IMR-90 (cell line): ENCODE measurements around the gene DDHD1. TPM values are rescaled to one million over a fixed set of nuclear protein-coding genes. Genes with fewer than 3 reads are reported as not detected.

Experiments
- ATAC-seq: fragments of 200-7000 bp; cut with Tn5 transposase; 2 replicates; pipeline ENCODE4 v1.9.1; 2020; ENCODE audit warnings: low read depth, mild to moderate bottlenecking, moderate library complexity
- BruUV-seq: library from RNA; stranded (reverse); fragments of 400-500 nt; replicated peaks from 2 replicates; lab custom pipeline; 2021; lab: Mats Ljungman, UMichigan
- CTCF ChIA-PET: fragments of 300-600 bp; formaldehyde crosslinking; extraction: SDS; loops from one replicate; lab custom pipeline; 2021; ENCODE audit warnings: antibody characterized with exemption; lab: Yijun Ruan, JAX
- POLR2A ChIA-PET: fragments of 300-600 bp; sonication (Branson Sonifier 250); formaldehyde crosslinking; loops from one replicate; lab custom pipeline; 2022; ENCODE audit warnings: antibody characterized with exemption; ENCODE audit not compliant: unreplicated experiment; lab: Charles Lee
- DNase-seq: peaks from one replicate; pipeline ENCODE4 v3.0.0; 2013
- H2AFZ ChIP-seq: replicated peaks from 2 replicates; pipeline ENCODE3; 2013; ENCODE audit warnings: low read length, mild to moderate bottlenecking; ENCODE audit not compliant: poor library complexity
- H2AK5ac ChIP-seq: 2 replicates; pipeline ENCODE4 v1.6.1; 2013; ENCODE audit warnings: low read depth, low read length, inconsistent platforms
- H2AK9ac ChIP-seq: replicated peaks from 2 replicates; pipeline ENCODE3; 2013; ENCODE audit warnings: mild to moderate bottlenecking, low read depth, low read length, moderate library complexity; ENCODE audit not compliant: poor library complexity
- H2BK120ac ChIP-seq: 2 replicates; pipeline ENCODE4 v1.6.1; 2013; ENCODE audit warnings: low read depth, low read length, inconsistent platforms
- H2BK15ac ChIP-seq: 3 replicates; pipeline ENCODE4 v1.6.1; 2013; ENCODE audit warnings: low read depth, low read length, inconsistent platforms
- H2BK20ac ChIP-seq: 2 replicates; pipeline ENCODE4 v1.6.1; 2013; ENCODE audit warnings: low read depth, mild to moderate bottlenecking, inconsistent platforms, low read length, moderate library complexity
- H2BK5ac ChIP-seq: 2 replicates; pipeline ENCODE4 v1.6.1; 2013; ENCODE audit warnings: mild to moderate bottlenecking, low read depth, low read length, inconsistent platforms; ENCODE audit not compliant: poor library complexity, severe bottlenecking
- H3K14ac ChIP-seq: replicated peaks from 2 replicates; pipeline ENCODE4 v1.6.1; 2013; ENCODE audit warnings: low read depth, low read length, inconsistent platforms
- H3K18ac ChIP-seq: 2 replicates; pipeline ENCODE4 v1.6.1; 2013; ENCODE audit warnings: low read depth, low read length, control low read depth
- H3K23ac ChIP-seq: 2 replicates; pipeline ENCODE4 v1.6.1; 2013; ENCODE audit warnings: low read depth, low read length, inconsistent platforms
- H3K27ac ChIP-seq: 2 replicates; pipeline ENCODE4 v1.5.1; 2013; ENCODE audit warnings: mild to moderate bottlenecking, control low read depth, low read length; ENCODE audit not compliant: insufficient read depth
- H3K27me3 ChIP-seq: 2 replicates; pipeline ENCODE4 v1.6.1; 2013; ENCODE audit warnings: low read length; ENCODE audit not compliant: control insufficient read depth, insufficient read depth
- H3K36me3 ChIP-seq: 2 replicates; pipeline ENCODE4 v1.6.1; 2013; ENCODE audit warnings: low read length, mixed read lengths; ENCODE audit not compliant: control insufficient read depth, insufficient read depth
- H3K4ac ChIP-seq: 2 replicates; pipeline ENCODE4 v1.6.1; 2013; ENCODE audit warnings: low read depth, low read length, inconsistent platforms
- H3K4me1 ChIP-seq: 2 replicates; pipeline ENCODE4 v1.6.1; 2013; ENCODE audit warnings: low read length, mixed read lengths; ENCODE audit not compliant: control insufficient read depth, insufficient read depth
- H3K4me2 ChIP-seq: 2 replicates; pipeline ENCODE4 v1.6.1; 2013; ENCODE audit warnings: low read depth, mild to moderate bottlenecking, control low read depth, low read length, moderate library complexity
- H3K4me3 ChIP-seq: 2 replicates; pipeline ENCODE4 v1.5.1; 2013; ENCODE audit warnings: low read depth, mild to moderate bottlenecking, control low read depth, low read length, moderate library complexity; ENCODE audit not compliant: insufficient read depth
- H3K56ac ChIP-seq: 2 replicates; pipeline ENCODE4 v1.6.1; 2013; ENCODE audit warnings: low read length, inconsistent platforms; ENCODE audit not compliant: insufficient read depth; ENCODE audit errors: extremely low read depth
- H3K79me1 ChIP-seq, 2 experiments: 2 replicates each; pipeline ENCODE4 v1.6.1; 2013; ENCODE audit warnings: low read length in 2 of 2, inconsistent platforms in 1 of 2, low read depth in 1 of 2
- H3K9ac ChIP-seq: 2 replicates; pipeline ENCODE4 v1.6.1; 2013; ENCODE audit warnings: low read depth, low read length, control low read depth
- H3K9me1 ChIP-seq: 2 replicates; pipeline ENCODE4 v1.6.1; 2013; ENCODE audit warnings: low read length, inconsistent platforms; ENCODE audit not compliant: insufficient read depth
- H3K9me3 ChIP-seq: 2 replicates; pipeline ENCODE4 v1.6.1; 2013; ENCODE audit warnings: low read length; ENCODE audit not compliant: control insufficient read depth, insufficient read depth
- H4K20me1 ChIP-seq: 2 replicates; pipeline ENCODE4 v1.6.1; 2013; ENCODE audit warnings: low read length, inconsistent platforms; ENCODE audit not compliant: insufficient read depth
- H4K5ac ChIP-seq: 2 replicates; pipeline ENCODE4 v1.6.1; 2013; ENCODE audit warnings: mild to moderate bottlenecking, low read depth, low read length, control low read depth
- H4K8ac ChIP-seq, 2 experiments: 2 replicates each; pipeline ENCODE4 v1.6.1; 2013; ENCODE audit warnings: low read depth in 2 of 2, low read length in 2 of 2, control low read depth in 1 of 2, inconsistent platforms in 1 of 2
- H4K91ac ChIP-seq: 2 replicates; pipeline ENCODE4 v1.6.1; 2013; ENCODE audit warnings: low read depth, low read length, inconsistent platforms; ENCODE audit not compliant: insufficient read depth
- BHLHE40 ChIP-seq: fragments of 150-350 bp; IDR thresholded peaks from 2 replicates; pipeline ENCODE4 v1.6.1; 2016; ENCODE audit warnings: mild to moderate bottlenecking, low read depth, low read length
- CEBPB ChIP-seq: IDR thresholded peaks from 2 replicates; pipeline ENCODE4 v1.6.1; 2012; ENCODE audit warnings: low read depth, low read length, improper control_type of control experiment
- CHD1 ChIP-seq: IDR thresholded peaks from 2 replicates; pipeline ENCODE4 v1.6.1; 2012; ENCODE audit warnings: low read depth, low read length, improper control_type of control experiment
- FOS ChIP-seq: fragments of 150-350 bp; IDR thresholded peaks from 2 replicates; pipeline ENCODE4 v1.6.1; 2016; ENCODE audit warnings: low read depth, low read length
- MAZ ChIP-seq: IDR thresholded peaks from 2 replicates; pipeline ENCODE4 v1.6.1; 2012; ENCODE audit warnings: low read depth, mild to moderate bottlenecking, low read length, improper control_type of control experiment, moderate library complexity, borderline replicate concordance
- MXI1 ChIP-seq: IDR thresholded peaks from 2 replicates; pipeline ENCODE4 v1.6.1; 2012; ENCODE audit warnings: low read depth, mild to moderate bottlenecking, low read length, moderate library complexity, borderline replicate concordance
- NFE2L2 ChIP-seq: fragments of 150-350 bp; IDR thresholded peaks from 2 replicates; pipeline ENCODE4 v1.6.1; 2016; ENCODE audit warnings: low read depth, mild to moderate bottlenecking, low read length
- POLR2A ChIP-seq: IDR thresholded peaks from 2 replicates; pipeline ENCODE4 v1.6.1; 2012; ENCODE audit warnings: mild to moderate bottlenecking, low read depth, low read length
- RAD21 ChIP-seq: IDR thresholded peaks from 2 replicates; pipeline ENCODE4 v1.6.1; 2012; ENCODE audit warnings: low read length, improper control_type of control experiment
- RCOR1 ChIP-seq: IDR thresholded peaks from 2 replicates; pipeline ENCODE4 v1.6.1; 2012; ENCODE audit warnings: mild to moderate bottlenecking, low read length, improper control_type of control experiment; ENCODE audit not compliant: insufficient replicate concordance
- RFX5 ChIP-seq: IDR thresholded peaks from 2 replicates; pipeline ENCODE4 v1.8.0; 2012; ENCODE audit warnings: low read depth, mild to moderate bottlenecking, low read length, moderate library complexity
- SMC3 ChIP-seq: fragments of 150-350 bp; IDR thresholded peaks from 2 replicates; pipeline ENCODE4 v1.6.1; 2016; ENCODE audit warnings: low read depth, mild to moderate bottlenecking, antibody characterized with exemption, low read length, moderate library complexity
- USF2 ChIP-seq: fragments of 150-350 bp; IDR thresholded peaks from 2 replicates; pipeline ENCODE4 v1.6.1; 2017; ENCODE audit warnings: mild to moderate bottlenecking, antibody characterized with exemption, low read length, low read depth
- WGBS, 2 experiments: methylation state at CpG; one replicate each; pipeline versions ENCODE4 v1.1.5 to v1.1.7; 2013; ENCODE audit warnings: missing lambda C conversion rate in 2 of 2; ENCODE audit not compliant: insufficient read length in 1 of 2; ENCODE audit errors: extremely low coverage in 2 of 2; 5-methylcytosine and 5-hydroxymethylcytosine counted together
- dilution Hi-C: fragments of 300-500 bp; cut with HindIII; formaldehyde crosslinking; loops from one replicate; pipeline ENCODE4 v1.14.3; 2018; ENCODE audit warnings: low sequenced_read_pairs; ENCODE audit not compliant: unreplicated experiment
- in situ Hi-C: fragments of 300-500 bp; cut with MboI; formaldehyde crosslinking; loops from 3 replicates; pipeline ENCODE4 v1.14.3; 2019; ENCODE audit warnings: low sequenced_read_pairs, inconsistent platforms, mixed read lengths
- intact Hi-C: fragments of 100-400 bp; cut with micrococcal nuclease; formaldehyde crosslinking; loops from 2 replicates; pipeline ENCODE4 v1.10.0; 2022
- polyA plus RNA-seq, 3 experiments: library from polyadenylated mRNA; depleted of rRNA; stranded (reverse); fragments of >200 nt; gene quantifications; 2 replicates each; pipeline ENCODE4 v1.2.3, GENCODE V29; 2012; ENCODE audit warnings: low replicate concordance in 1 of 3
- total RNA-seq: library from RNA; depleted of rRNA; stranded (reverse); fragments of >200 nt; gene quantifications from 2 replicates; pipeline ENCODE4 v1.2.3, GENCODE V29; 2012
- TF ChIP-seq, protein P1 (sequence below): fragments of 150-350 bp; IDR thresholded peaks from 2 replicates; pipeline ENCODE4 v1.6.1; 2016; ENCODE audit warnings: low read depth, mild to moderate bottlenecking, low read length, moderate library complexity, borderline replicate concordance

The DDHD1 gene
- total and polyA plus RNA-seq, 2 of the 4 experiments (the other 2 are of a cell fraction), result 4.5 to 9.0 TPM

DNA sequence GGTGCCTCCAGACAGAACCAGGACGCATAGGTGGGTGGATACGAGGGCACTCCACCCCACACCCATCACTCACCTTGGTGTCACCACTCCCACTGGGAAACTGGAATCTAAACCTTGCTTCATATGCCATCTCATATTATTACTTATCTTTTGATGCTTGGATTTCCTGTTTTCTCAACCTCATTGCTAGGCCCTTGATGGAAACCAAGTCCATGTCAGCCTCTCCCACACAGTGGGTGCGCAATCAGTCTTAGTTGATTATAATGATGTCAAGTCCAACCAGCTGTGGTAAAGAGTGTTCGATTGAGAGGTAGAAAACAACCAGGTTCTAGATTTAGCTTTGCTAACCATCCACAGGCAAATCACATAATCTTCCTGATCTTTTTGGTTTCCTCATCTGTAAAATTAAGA is 584 bp upstream of the DDHD1 start:
- Histone ChIP-seq H3K18ac (peak overlapping the region; percentile 67; the same call in 1 of the 2 replicates), H2BK15ac (0 out of 3 replicates have a peak overlapping the region, but pooled peaks have one; percentile 9), H3K9me1 (peaks cover 10% of the 10 kb centered on the region), H2BK120ac (peak overlapping the region; percentile 78), H4K5ac (peak overlapping the region; percentile 98), H4K8ac (peak overlapping the region; percentile 98), H3K4me3 (peak overlapping the region; percentile 95), H3K9me3 (no peaks in the 10 kb centered on the region), H3K56ac (peak overlapping the region; percentile 2; the same call in 1 of the 2 replicates), H3K79me1 (peaks cover 18 to 30% of the 10 kb centered on the region in 2 experiments), H2BK5ac (peak overlapping the region; percentile 52), H3K4ac (peak overlapping the region; percentile 79), H4K20me1 (peaks cover 6% of the 10 kb centered on the region; the same call in 1 of the 2 replicates), H2AK5ac (peak overlapping the region; percentile 32; the same call in 1 of the 2 replicates), H3K23ac (peak overlapping the region; percentile 33; the same call in 1 of the 2 replicates), H2AK9ac (peak overlapping the region; percentile 80), H3K36me3 (no peaks in the 10 kb centered on the region), H2AFZ (peak overlapping the region; percentile 98), H3K14ac (peak overlapping the region; percentile 74; the same call in 1 of the 2 replicates), H3K27ac (peak overlapping the region; percentile 72), H2BK20ac (no peak overlapping the region), H3K27me3 (no peaks in the 10 kb centered on the region), H4K91ac (peak overlapping the region; percentile 64), H3K9ac (peak overlapping the region; percentile 78), H3K4me2 (peak overlapping the region; percentile 82), H3K4me1 (peaks cover 5% of the 10 kb centered on the region; the same call in 1 of the 2 replicates)
- ChIA-PET POLR2A (no interaction called here), CTCF (interaction anchor here (1.1 to 1.4 kb wide), 2 partner anchors 27 to 142 kb away, joined by 3 to 4 read pairs; no protein-coding TSS in a partner anchor)
- intact Hi-C loops, result loop anchor here (5.0 to 10.0 kb wide), 3 partner anchors 154 to 409 kb away; partner anchors contain the start of gene FERMT2
- TF ChIP-seq, protein P1, sequence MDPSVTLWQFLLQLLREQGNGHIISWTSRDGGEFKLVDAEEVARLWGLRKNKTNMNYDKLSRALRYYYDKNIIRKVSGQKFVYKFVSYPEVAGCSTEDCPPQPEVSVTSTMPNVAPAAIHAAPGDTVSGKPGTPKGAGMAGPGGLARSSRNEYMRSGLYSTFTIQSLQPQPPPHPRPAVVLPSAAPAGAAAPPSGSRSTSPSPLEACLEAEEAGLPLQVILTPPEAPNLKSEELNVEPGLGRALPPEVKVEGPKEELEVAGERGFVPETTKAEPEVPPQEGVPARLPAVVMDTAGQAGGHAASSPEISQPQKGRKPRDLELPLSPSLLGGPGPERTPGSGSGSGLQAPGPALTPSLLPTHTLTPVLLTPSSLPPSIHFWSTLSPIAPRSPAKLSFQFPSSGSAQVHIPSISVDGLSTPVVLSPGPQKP, result no peak
- no peak for TF ChIP-seq FOS
- no peak for TF ChIP-seq MXI1
- TF ChIP-seq CHD1, result no peak
- no peak for TF ChIP-seq CEBPB
- no peak for TF ChIP-seq USF2
- TF ChIP-seq BHLHE40, result no peak
- no peak for TF ChIP-seq RAD21
- TF ChIP-seq NFE2L2, result no peak
- TF ChIP-seq RCOR1, result no peak
- no peak for TF ChIP-seq POLR2A
- no peak for TF ChIP-seq SMC3
- no peak for TF ChIP-seq RFX5
- TF ChIP-seq MAZ, result no peak
- no TSS peak for BruUV-seq
- dilution Hi-C loops, result no loop called here
- ATAC-seq, result no peak
- DNase-seq, result no peak
- in situ Hi-C loops, result no loop called here
- no CpG with 5 or more reads among the region's 4 CpGs for WGBS, 2 experiments
